NCI-H1417 (cell line): ENCODE results near the gene ADAMTSL5.
"Not testable (repeated sequence)": the region's sequence is repeated elsewhere in the genome, so short reads cannot be mapped to it uniquely, and the experiment has no call there.

ENCODE experiments used
- DNase-seq, 3 experiments: peaks; one replicate each; lab custom pipeline; 2025; lab: John Stamatoyannopoulos, UW

ADAMTSL5 gene

GRCh38 chr19:1529430-1529816 lies 16.6 kb upstream of the ADAMTSL5 start:
- no peak for DNase-seq

DNA sequence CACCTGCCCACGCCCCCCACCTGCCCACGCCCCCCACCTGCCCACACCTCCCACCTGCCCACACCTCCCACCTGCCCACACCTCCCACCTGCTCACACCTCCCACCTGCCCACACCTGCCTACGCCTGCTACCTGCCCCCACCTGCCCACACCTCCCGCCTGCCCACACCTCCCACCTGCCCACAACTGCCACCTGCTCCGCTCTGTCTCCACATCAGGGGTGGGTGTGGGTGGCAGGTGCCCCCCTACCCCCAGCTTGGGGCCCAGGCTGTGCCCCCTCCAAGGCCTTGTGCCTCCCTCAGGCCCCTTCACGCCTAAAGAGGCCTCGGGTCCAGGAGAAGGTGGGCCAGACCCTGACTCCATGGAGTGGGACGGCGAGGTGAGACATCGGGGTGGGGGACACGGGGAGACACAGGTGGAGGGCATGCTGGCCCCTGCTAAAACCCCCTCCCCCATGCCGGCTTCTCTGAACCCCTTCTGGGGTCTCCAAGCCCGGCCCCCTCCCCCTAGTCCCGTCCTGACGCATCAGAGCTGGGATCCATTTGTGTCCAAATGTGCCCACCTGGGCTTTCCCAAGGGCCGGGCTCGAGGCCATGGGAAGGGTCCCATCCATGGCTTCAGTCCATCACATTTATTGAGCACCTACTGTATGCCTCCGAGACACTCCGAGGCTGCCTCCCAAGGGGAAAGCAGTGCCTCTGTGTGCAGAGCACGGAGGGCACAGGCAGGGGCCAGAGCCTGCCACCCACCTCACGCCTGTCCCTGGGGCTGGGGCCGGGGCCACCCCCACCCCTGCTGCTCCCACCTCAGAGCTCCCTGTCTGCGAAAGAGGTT lies 16.0 kb upstream of the ADAMTSL5 start:
- DNase-seq: no peak

DNA sequence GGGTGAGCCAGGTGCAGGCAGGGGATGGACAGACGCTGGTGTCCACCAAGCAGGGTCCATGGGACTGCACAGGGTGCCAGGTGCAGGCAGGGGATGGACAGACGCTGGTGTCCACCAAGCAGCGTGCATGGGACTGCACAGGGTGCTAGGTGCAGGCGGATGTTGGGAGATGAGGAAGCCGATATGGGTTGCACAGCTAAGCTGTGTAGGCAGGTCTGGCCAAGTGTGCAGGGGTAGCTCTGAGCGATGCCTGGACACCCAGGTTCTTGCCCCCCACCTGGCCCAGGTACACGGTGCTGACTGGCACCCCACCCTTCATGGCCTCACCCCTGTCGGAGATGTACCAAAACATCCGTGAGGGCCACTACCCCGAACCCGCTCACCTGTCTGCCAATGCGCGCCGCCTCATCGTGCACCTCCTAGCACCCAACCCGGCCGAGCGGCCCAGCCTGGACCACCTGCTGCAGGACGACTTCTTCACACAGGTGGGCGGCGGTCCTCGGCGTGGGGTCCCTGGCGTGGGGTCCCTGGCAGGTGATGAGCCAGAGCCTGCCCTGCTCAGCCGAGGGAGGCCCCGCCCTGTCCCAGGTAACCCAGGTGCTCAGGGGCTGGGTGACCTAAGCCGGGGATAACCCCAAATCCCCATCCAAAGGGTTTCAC lies 15.0 kb upstream of the ADAMTSL5 start:
- DNase-seq: no peak

DNA sequence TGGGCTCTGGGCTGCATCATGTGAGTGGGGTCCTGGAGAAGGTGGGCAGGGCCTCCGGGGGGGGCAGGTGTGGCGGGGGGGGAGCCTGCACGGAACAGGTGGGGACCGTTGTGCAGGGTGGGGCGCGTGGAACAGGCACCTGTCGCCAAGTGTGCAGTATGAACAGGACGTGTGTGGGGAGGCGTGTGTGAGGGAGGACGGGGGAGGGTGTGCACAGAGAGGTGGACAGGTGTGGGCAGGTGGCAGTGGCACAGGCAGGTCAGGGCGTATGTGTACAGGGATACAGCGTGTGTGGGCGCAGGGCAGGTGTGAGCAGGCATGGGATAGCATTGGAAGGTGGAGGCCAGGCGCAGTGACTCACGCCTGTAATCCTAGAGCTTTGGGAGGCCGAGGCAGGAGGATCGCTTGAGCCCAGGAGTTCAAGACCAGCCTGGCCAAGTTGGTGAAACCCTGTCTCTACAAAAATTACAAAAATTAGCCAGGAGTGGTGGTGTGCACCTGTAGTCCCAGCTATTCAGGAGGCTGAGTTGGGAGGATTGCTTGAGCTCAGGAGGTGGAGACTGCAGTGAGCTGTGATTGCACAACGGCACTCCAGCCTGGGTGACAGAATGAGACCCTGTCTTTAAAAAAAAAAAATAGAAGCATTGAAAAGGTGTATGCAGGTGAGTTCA lies 14.3 kb upstream of the ADAMTSL5 start:
- DNase-seq: no peak

DNA sequence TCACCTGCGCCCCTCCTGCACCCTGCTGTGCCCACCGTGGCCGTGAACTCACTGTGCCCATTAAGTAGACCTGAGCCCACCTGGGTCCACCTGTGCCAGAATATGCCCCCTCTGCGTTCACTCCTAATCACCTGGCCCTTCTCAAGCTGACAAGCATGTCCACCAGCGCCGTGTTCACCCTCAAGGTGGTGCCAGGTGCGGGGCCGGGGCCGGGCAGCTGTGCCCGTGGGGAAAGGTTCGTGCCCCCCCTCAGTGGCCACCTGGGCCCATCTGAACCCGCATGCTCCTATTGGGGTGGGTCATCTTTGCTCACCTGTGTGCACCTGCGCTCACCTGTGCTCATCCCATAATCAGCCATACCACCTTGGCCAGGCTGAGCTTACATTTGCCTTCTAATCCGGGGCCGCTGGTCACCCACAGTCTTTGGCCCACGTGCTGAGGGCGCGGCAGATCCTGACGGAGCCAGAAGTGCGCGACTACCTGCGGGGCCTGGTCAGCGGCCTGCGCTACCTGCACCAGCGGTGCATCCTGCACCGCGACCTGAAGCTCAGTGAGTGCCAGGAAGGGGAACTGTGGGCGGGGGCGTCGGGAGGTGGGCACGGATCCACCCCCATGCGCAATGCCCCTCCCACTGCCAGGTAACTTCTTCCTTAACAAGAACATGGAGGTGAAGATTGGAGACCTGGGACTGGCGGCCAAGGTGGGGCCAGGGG lies 13.4 kb upstream of the ADAMTSL5 start:
- no peak for DNase-seq

DNA sequence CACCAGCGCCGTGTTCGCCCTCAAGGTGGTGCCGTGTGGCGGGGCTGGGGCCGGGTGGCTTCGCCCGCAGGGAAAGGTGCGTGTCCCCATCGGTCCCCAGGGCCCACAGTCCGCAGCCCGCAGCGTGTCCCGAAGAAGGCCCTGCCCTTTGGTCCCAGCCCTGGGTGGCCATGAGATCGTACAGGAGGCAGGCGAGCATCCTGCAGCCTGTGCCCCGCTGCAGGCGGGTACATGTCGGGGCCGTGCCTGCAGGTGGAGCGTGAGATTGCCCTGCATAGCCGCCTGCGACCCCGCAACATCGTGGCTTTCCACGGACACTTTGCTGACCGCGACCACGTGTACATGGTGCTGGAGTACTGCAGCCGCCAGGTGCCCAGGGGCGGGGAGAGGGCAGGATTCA lies 12.5 kb upstream of the ADAMTSL5 start:
- DNase-seq: no peak

DNA sequence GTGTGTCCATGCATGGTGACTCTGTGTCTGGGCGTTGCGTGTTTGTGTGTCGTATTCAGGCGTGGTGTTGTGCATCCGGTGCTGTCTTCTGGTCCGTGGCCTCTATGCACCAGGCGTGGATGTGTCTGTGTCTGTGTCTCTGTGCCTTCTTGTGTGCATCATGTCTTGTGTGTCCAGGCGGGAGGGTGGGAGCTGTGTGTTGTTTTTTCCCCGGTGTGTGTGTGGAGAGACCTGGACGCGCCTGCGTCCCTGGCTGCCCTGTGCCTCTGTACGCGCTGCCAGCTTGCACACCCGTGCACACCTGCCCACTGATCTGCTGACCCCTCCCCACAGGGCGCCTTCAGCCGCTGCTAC lies 12.1 kb upstream of the ADAMTSL5 start:
- DNase-seq: peak in 1 of 3 experiments; percentile 42

DNA sequence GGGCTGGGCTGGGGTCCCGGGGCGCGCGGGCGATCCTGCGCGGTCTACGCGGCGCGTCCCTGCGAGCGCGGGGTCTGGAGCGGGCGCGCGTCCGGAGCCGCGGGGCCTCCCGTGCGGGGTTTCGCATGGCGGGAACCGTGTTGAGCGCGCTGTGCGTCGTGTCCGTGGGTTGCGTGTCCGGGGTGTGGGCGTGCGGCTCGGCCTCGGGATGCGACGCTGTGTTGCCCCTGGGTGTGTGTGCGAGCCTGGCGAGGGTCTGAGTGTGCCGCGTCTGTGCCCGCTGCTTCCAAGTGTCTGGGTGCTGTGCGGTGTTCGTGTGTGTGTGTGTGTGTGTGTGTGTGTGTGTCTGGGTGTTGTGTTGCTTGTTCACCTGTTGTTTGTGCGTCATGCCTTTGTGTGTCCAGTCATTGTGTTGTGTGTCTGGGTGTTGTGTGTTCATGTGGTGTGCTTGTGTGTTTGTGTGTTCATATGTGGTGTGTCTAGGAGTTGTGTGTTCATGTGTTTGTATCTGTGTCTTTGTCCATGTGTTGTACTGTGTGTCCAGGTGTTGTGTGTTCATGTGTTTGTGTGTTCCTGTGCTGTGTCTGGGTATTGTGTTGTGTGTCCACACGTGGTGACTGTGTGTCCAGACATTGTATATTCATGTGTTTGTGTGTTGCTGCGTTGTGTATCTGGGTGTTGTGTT lies 11.6 kb upstream of the ADAMTSL5 start:
- DNase-seq: no peak

- DNase-seq: peak in 1 of 3 experiments; percentile 25
These were observed 10.8 kb upstream of the ADAMTSL5 start, which contains the start of gene PLK5 for GRCh38 chr19:1523412-1524286. PLK5 (plus strand) TSS chr19:1524077; CDS start chr19:1526997, 2,920 bp downstream.

- DNase-seq: no peak
These were observed 10.0 kb upstream of the ADAMTSL5 start for GRCh38 chr19:1522838-1523237.

- DNase-seq: no peak
These were observed 9.2 kb upstream of the ADAMTSL5 start for GRCh38 chr19:1522061-1522460.

GRCh38 chr19:1521636-1522035 lies 8.8 kb upstream of the ADAMTSL5 start:
- no peak for DNase-seq

DNA sequence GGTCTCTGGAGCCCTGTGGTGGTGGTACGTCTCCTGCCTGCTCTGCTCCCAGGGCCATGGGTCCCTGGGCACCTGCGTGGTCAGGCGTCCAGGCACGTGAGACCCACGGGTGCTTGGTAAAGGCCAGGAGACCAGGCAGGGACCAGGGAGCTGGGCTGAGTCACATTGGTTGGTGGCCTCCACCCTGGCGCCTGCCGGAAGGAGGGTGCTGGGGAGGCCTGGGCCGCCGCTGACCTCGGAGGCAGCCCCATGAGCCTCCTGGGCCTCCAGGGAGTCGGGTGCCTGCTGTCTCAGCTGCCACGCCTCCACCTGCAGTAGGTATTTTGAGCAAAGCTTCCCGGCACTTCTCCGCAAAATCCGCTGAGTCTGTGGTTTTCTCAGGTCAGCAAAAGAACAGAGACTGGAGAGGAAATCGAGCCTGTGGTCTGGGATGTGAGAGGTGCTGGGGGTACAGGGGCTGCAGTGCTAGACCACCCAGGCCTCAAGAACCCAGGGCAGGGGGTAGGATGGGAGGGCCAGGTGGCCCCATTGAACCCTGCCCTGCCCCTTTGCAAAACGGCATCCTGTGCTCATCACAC lies 7.5 kb upstream of the ADAMTSL5 start:
- DNase-seq: no peak

DNA sequence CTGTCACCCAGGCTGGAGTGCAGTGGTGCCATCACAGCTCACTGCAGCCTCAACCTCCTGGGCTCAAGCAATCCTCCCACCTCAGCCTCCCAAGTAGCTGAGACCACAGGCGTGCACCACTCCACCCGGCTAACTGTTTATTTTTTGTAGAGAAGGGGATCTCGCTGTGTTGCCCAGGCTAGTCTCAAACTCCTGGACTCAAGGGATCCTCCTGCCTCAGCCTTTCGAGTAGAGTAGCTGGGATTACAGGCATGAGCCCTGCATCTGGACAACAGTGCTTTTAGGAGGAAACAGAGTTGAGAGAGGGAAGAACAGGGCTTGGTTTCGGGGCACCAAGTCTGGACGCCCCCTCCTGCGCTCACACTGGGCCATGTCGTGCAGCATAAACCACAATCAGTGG lies 7.0 kb upstream of the ADAMTSL5 start:
- not testable (repeated sequence) for DNase-seq

GRCh38 chr19:1518471-1518870 lies 5.7 kb upstream of the ADAMTSL5 start:
- DNase-seq: no peak

DNA sequence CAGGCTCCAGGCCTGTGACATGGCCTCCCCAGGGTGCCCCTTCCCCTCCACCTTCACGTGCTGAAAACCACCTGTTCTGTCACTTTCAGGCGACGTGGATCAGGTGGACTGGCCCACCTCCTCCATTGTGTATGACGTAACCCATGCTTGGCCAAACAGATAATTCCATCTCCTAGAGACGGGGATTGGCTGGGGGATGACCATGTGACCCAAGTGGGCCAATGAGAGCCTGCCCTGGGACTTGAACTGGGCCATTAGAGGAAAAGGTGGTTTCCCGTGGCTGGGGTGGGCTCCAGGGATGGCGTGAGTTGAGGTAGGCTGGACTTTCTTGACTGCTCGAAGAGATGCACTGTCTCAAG lies 3.6 kb upstream of the ADAMTSL5 start:
- DNase-seq: peak in 1 of 3 experiments; percentile 24

DNA sequence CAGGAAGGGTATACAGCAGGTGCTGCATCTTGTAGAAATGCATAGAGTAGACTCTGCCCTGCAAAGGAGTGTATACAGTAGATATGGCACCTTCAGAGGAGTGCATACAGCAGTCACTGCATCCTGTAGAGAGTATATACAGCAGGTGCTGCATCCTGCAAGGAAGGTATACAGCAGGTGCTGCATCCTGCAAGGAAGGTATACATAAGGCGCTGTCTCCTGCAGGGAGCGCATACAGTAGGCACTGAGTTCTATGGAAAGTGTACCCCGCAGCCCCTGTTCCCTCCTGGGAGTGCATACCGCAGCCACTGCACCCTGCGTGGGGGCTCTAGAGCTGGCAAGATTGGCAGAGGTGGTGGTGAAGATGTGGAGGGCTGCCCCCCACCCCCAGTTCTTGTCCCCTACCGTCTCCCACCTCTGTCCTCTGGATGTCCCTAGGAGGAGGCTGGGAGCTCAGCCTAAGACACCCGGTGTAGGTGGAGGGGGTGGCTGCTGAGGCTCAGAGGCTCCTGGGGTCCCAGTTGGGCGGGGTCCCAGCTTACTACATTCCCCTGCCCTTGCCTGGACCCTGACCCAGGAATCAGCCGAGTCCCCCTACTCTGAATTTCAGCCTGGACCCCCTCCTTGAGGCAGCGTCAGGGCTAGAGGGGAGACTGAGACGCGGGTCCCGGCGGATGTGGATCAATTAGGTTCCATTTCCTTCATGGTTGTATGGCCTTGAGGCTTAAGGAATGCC lies 2.3 kb upstream of the ADAMTSL5 start:
- DNase-seq: no peak

DNA sequence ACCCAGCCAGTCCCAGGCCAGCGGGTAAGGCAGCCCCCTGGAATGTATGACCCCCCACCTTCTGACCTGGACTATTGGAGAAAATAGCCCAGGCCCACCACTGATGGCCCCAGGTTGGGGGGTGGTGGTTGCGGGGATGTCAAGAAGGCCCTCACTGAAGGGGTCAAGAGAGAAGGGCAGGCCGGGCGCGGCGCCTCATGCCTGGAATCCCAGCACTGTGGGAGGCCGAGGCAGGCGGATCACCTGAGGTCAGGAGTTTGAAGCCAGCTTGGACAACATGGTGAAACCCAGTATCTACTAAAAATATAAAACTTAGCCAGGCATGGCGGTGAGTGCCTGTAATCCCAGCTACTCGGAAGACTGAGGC lies 1.5 kb upstream of the ADAMTSL5 start:
- no peak for DNase-seq

DNA sequence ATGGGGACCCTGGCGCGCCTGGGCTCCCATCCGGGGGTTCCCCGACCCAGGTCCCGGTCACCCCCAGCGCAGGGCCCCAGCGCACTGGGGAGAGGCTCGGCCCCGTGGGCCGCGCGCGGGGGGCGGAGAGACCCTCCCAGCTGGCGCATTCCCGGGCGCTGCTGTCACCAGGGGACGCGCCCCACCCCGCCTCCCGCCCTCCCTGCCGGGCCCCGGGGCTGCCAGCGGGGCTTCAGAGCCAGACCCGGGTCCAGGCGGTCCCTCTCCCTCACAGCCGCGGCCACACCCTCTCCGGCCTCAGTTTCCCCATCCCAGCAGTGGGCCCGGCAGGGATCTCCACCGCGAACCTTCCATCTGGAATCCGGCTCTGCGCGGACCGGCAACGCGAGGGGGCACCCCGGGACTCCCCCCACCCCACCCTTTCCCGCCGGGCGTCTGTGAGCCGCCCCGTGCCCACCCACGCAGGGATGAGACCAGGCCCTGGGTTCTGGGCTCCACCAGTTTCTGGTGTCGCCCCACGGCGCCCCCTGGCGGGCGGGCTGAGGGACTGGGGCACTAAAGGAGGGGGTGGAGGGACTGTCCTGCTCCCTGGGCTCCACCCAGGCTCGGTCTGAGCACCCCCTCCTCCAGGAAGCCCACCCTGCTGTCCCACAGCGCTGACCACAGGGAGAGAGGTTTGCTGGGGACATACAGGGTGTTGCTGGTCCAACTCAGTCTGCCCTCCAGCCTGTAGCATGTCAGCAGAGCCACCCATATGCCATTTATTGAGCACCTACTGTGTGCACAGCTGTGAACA lies 878 bp upstream of the ADAMTSL5 start:
- peak in 1 of 3 experiments; percentile 15 for DNase-seq
